ENCODE results near the gene HSD17B11.
"Not testable (repeated sequence)": the region's sequence is repeated elsewhere in the genome, so short reads cannot be mapped to it uniquely, and the experiment has no call there.

DNA sequence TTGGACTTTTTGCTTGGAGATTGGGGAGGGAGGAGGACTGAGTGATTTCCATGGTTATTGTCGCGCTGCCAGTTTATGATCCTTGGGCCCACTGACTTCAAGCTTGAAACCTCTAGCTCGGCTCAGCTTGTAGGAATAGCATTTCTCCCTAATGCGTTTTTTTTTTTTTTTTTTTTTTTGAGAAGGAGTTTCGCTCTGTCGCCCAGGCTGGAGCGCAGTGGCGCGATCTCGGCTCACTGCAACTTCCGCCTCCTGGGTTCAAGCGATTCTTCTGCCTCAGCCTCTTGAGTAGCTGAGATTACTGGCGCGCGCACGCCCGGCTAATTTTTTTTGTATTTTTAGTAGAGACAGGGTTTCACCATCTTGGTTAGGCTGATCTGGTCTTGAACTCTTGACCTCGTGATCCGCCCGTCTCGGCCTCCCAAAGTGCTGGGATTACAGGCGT lies 33.1 kb upstream of the HSD17B11 start:
- TF ChIP-seq, protein P1, sequence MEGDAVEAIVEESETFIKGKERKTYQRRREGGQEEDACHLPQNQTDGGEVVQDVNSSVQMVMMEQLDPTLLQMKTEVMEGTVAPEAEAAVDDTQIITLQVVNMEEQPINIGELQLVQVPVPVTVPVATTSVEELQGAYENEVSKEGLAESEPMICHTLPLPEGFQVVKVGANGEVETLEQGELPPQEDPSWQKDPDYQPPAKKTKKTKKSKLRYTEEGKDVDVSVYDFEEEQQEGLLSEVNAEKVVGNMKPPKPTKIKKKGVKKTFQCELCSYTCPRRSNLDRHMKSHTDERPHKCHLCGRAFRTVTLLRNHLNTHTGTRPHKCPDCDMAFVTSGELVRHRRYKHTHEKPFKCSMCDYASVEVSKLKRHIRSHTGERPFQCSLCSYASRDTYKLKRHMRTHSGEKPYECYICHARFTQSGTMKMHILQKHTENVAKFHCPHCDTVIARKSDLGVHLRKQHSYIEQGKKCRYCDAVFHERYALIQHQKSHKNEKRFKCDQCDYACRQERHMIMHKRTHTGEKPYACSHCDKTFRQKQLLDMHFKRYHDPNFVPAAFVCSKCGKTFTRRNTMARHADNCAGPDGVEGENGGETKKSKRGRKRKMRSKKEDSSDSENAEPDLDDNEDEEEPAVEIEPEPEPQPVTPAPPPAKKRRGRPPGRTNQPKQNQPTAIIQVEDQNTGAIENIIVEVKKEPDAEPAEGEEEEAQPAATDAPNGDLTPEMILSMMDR (conservative IDR thresholded peaks at IDR 0.05; ENCODE audit: low read length), result not testable (repeated sequence)
- not testable (repeated sequence) for TF ChIP-seq EZH2phosphoT487 (IDR thresholded peaks at IDR 0.05; ENCODE audit: borderline replicate concordance)

All from Loucy (cell line).